Prostate gland (tissue), 2 donors: ENCODE data around the gene CHN1.

Experiments
- CTCF ChIP-seq, 4 experiments: fragments of 200-600 bp in 2 of 4; fragments of 450-650 bp in 2 of 4; sonication (generic) in 2 of 4; IDR thresholded peaks; 1 replicate in 3 of 4; 2 replicates in 1 of 4; pipeline ENCODE4 v1.5.1; 2016 to 2019; ENCODE audit warnings: antibody characterized with exemption in 4 of 4, mild to moderate bottlenecking in 2 of 4, moderate library complexity in 2 of 4
- POLR2A ChIP-seq: fragments of 450-650 bp; IDR thresholded peaks from one replicate; pipeline ENCODE4 v1.6.1; 2016; ENCODE audit warnings: antibody characterized with exemption, mild to moderate bottlenecking

GRCh38 chr2:174771631-174772471 is 233.3 kb downstream of the CHN1 start:
- TF ChIP-seq CTCF (IDR thresholded peaks at IDR 0.05) (peak; percentile 40 to 84 (median 72)), POLR2A (no peak)
